Fibroblast of skin of abdomen (primary cell): ENCODE results near the gene KLK8.
"Not testable (repeated sequence)": the region's sequence is repeated elsewhere in the genome, so short reads cannot be mapped to it uniquely, and the experiment has no call there.

Experiments used
- DNase-seq: peaks from one replicate; pipeline ENCODE4 v3.0.0-alpha.2; 2013

Gene KLK8

DNA sequence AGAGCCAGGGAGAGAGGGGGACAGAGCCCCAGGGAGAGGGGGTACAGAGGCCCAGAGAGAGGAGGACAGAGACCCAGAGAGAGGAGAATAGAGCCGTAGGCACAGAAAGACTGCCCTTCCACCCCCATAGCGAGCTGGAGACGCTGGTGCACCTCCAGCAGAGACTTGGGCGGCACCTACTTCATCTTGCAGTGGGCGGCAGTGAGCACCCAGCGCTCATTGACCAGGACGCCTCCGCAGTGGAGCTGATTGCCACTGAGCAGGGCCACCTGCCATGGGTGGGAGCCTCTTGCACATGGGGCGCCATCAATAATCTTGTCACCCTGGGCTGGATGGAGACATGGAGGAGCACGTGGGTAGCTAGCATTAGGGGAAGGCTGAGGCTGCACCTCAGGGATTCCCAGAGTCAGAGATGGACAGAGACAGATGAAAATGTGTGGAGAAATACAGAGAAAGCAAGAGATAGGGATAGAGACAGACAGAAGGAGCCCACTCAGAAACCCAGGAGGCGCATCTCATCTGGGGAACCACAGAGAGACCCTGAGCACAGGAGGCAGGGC, 19.7 kb downstream of the KLK8 start:
- DNase-seq, result no peak

DNA sequence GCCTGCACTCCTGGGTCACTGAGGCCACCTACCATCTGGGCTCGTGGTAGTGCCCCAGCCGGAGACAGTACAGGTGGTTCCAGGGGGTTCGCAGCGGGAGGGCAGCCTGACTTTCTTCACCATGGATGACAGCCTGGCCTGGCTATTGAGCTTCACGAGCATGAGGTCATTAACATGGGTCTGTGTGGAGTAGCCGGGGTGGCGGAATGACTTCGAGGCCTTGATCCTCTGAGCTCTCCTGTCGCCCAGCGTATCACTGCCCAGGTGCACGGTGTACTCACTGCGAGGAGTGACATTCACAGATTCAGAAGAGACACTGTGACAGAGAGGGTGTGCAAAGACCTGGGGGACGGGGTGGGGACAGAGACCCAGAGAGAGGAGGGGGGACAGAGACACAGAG, 21.2 kb downstream of the KLK8 start:
- no peak for DNase-seq

- DNase-seq, result no peak
These were observed 21.6 kb downstream of the KLK8 start for GRCh38 chr19:50979758-50980157.

DNA sequence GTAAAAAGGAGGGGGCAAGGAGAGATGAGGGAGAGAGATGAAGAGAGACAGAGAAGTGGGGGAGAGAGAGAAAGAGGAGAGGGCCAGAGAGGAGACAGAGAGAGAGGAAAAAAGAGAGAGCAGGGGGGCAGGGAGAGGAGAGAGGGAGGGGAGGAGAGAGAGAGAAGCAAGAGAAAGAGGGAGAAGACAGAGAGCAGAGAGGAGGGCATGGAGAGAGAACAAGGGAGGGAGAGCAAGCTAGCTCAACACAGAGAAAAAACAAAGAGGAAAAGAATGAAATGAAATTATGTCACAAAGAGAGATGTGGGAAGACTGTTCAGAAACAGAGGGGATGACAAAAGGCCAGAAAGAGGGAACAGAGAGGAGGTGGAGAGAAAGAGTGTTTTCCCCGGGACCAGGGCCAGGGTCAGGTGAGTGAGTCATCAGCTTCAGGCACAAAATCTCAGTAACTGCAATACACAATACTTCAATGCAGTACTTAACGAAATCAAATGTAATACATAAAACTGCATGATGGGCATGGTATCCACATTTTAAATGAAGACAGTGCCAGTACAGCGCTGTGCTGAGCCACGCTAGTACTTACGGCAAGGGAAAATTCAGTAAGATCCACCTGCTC, 22.5 kb downstream of the KLK8 start:
- no peak for DNase-seq

DNA sequence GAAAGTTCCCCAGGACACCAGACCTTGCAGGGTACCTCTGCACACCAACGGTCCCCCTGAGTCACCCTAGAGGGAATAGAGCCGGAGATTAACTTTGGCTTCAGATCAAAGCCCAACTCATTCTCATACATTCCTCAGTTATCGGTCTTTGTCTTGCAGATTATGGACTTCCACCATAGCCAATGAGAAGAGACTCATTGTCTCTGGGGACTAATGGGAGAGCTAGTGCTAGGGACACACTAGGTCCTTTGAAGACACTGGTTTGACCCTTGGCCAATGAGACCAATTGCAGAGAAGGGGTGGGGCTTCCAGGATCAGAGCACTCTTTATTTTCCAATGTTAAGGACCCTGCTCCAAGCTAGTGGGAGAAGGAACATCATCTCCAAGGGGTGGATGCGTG, 23.8 kb downstream of the KLK8 start:
- DNase-seq, result no peak

DNA sequence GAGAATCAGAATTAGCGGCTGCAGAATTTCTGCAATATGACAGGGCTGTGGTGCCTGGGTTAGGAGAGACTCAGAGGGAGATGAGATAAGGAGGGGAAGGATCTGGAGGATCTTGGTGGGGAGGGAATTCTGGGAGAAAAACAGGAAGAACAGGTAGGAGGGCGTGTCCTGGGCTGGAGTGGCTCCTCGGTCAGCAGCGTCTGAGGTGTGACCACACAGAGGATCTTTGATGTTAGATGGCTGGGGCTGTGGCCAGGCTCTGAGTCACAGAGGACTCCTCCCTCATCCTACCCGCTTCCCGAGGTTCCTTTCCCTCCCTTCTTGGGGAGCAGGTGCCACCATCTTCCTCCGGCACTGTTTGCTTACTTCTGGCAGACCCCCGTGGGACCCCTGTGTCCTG, 25.6 kb downstream of the KLK8 start:
- no peak for DNase-seq

GRCh38 chr19:50974702-50975556, 26.5 kb downstream of the KLK8 start:
- DNase-seq, result no peak

DNA sequence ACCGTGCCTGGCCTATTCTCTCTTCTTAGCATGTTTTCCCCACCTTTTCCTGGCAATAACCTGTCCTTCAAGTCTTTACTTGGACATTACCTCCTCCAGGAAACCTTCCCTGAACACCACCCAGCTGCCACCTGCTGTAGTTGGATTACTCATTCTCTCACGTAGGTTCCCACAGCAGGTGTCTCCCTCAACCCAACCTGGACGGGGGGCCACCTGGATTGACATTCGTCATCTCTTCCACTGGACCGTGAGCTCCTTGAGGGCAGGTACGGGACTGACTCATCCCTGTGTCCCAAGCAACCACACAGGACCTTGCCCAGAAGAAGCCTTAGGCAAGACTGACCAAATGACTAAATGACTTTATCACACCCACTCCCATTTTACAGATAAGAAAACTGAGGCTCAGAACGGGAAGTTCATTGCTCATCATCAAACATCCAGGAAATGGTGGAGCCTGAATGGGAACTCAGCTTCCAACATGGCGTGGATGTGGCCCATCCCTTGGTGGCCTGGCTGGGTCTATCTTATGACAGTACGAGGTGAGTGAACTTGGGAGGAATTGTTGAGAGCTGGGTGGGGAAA, 28.5 kb downstream of the KLK8 start:
- DNase-seq, result no peak

GRCh38 chr19:50969810-50970209, 31.6 kb downstream of the KLK8 start:
- not testable (repeated sequence) for DNase-seq

- DNase-seq, result no peak
These were observed 32.0 kb downstream of the KLK8 start, which contains the start of gene KLK6 for GRCh38 chr19:50969413-50969760. KLK6 (minus strand) TSS chr19:50969591; CDS start chr19:50968104, 1,487 bp downstream.

DNA sequence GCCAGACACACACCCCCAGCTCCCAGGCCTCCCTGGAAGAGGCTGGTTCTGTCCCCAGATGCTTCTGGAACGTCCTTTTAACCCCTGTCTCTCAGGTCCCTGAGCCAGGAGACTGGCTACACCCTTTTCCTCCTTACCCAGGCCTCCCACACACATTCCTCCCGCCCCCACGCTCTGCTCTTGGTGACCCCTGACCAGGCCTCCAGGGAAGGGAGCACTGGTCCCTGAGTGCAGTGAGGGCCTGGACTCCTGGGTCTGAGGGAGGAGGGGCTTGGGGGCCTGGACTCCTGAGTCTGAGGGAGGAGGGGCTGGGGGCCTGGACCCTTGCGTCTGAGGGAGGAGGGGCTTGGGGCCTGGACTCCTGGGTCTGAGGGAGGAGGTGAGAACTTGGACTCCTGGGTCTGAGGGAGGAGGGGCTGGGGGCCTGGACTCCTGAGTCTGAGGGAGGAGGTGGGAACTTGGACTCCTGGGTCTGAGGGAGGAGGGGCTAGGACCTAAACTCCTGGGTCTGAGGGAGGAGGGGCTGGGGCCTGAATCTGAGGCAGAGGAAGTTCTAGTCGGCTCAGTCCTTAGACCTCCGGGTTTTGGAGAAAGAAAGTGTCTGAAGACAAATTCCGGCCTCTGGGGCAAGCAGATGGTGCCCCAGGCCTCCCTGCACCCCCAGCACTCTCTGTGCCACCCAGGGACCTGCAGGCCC, 32.5 kb downstream of the KLK8 start:
- DNase-seq, result no peak

GRCh38 chr19:50967929-50968715, 33.3 kb downstream of the KLK8 start:
- no peak for DNase-seq

GRCh38 chr19:50964266-50964665, 37.1 kb downstream of the KLK8 start:
- no peak for DNase-seq

GRCh38 chr19:50963381-50963780, 38.0 kb downstream of the KLK8 start:
- no peak for DNase-seq

- DNase-seq, result no peak
These were observed 39.2 kb downstream of the KLK8 start for GRCh38 chr19:50962245-50962644.

DNA sequence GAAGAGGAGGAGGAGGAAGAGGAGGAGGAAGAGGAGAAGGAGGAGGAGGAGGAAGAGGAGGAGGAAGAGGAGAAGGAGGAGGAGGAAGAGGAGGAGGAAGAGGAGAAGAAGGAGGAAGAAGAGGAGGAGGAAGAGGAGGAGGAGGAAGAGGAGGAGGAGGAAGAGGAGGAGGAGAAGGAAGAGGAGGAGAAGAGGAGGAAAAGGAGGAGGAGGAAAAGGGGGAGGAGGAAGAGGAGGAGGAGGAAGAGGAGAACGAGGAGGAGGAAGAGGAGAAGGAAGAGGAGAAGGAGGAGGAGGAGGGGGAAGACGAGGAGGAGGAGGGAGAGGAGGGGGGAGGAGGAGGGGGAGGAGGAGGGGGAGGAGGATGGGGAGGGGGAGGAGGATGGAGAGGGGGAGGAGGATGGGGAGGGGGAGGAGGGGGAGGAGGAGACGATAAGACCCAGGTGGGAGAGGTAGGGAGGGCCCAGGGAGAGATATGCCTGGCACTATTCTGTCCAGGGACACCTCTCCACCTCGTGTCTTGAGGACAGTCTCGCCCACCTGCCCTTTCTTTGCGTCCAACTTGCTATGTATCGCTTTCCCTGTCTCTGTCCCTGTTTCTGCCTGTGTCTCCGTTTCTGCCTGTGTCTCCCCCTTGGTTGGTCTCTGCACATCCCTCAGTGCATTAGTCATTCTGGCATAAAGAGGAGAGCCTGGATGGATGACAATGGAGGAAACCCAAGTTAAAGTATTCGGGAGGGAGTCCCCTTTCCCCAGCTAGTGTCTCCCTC, 41.5 kb downstream of the KLK8 start:
- DNase-seq, result no peak

- no peak for DNase-seq
These were observed 43.8 kb downstream of the KLK8 start for GRCh38 chr19:50957587-50957986.

DNA sequence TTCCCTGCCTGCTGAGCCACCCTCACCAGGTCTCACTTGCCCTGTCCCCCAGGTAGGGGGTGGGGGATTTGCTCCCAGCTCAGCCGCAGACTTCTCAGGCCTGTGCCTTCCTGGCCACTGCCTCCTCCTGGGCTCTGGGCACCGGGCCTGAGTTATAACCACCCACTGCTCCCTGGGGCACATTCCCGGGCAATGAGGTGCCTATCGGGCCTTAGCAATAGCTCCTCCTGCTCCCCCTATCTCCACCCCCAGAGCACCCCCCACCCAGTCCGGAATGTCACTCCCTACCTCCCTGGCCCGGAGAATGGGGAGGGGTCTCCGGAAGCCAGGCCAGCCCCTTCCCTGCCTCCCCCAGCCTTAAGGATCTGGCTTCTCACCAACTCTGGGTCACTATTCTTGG, 48.5 kb downstream of the KLK8 start, which contains the start of gene KLK5:
KLK5 (minus strand) TSS at position 129 of the 400 bp plus-strand sequence. CDS start 381 bp downstream, outside the sequence.
- DNase-seq, result no peak

DNA sequence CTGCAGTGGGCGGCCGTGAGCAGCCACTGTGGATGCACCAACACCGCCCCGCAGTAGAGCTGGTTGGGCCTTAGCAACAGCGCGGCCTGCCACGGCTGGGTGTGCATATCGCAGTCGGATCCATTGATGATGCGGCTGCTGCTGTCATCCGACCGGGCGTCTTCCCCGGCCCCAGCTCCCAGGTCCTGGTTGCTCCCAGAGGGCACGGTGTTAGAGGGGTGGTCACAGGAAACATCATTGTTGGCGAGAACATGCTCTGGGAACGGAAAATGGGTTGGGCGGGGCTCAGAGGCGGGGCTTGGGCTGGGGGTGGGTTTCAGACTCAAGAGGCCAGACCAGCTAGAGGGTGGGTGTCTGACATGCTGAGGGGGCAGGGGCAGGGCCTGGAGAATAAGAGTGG, 51.5 kb downstream of the KLK8 start:
- no peak for DNase-seq

DNA sequence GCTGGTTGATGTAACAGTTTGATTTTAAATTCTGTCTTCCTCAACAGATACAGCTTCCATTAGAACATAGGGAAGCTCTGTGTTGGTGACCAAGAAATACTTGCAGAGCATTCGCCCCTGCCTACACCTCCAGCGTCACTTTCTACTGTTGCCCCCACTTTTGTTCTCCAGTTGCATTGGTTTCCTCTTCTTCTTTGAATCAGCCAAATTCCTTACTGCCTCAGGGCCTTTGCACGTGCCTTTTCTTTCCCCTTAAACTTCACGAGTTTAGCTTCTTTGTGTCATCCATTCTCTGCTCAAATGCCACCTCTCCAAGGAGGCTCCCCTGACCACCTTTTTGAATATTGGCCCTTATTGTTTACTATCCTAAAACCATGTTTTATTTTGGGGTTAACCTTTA, 54.3 kb downstream of the KLK8 start:
- no peak for DNase-seq
